DMS114 treated with DMSO at 0.1 percent for 48 hours (cell line): Measurements from ENCODE around the gene CCDC57.
"Not testable (repeated sequence)": the region's sequence is repeated elsewhere in the genome, so short reads cannot be mapped to it uniquely, and the experiment has no call there.

Source experiments
- DNase-seq: peaks from one replicate; lab custom pipeline; 2025; ENCODE audit not compliant: unreplicated experiment; lab: John Stamatoyannopoulos, UW

Gene CCDC57

GRCh38 chr17:82212331-82213250 lies at the start of gene CCDC57:
Gene CCDC57 (minus strand): TSS chr17:82212842. CDS start chr17:82201944, 10,898 bp downstream.
- peak; percentile 17 for DNase-seq

GRCh38 chr17:82262344-82262743 lies 49.7 kb upstream of the CCDC57 start:
- DNase-seq = no peak

GRCh38 chr17:82259972-82260961 lies 47.6 kb upstream of the CCDC57 start:
- DNase-seq = not testable (repeated sequence)

- DNase-seq = no peak
Observed at GRCh38 chr17:82258555-82258954, 45.9 kb upstream of the CCDC57 start.

GRCh38 chr17:82257473-82257872 lies 44.8 kb upstream of the CCDC57 start:
- DNase-seq = no peak

- no peak for DNase-seq
Observed at GRCh38 chr17:82256242-82256885, 43.7 kb upstream of the CCDC57 start.

- DNase-seq = no peak
Observed at GRCh38 chr17:82255402-82255972, 42.8 kb upstream of the CCDC57 start.

- DNase-seq = not testable (repeated sequence)
Observed at GRCh38 chr17:82254746-82255145, 42.1 kb upstream of the CCDC57 start.

- not testable (repeated sequence) for DNase-seq
Observed at GRCh38 chr17:82254096-82254495, 41.5 kb upstream of the CCDC57 start.

GRCh38 chr17:82253179-82253544 lies 40.5 kb upstream of the CCDC57 start:
- no peak for DNase-seq

- DNase-seq = no peak
Observed at GRCh38 chr17:82252511-82253178, 40.0 kb upstream of the CCDC57 start.

- no peak for DNase-seq
Observed at GRCh38 chr17:82250868-82251500, 38.3 kb upstream of the CCDC57 start.

- no peak for DNase-seq
Observed at GRCh38 chr17:82249896-82250581, 37.4 kb upstream of the CCDC57 start.

- no peak for DNase-seq
Observed at GRCh38 chr17:82248815-82249674, 36.4 kb upstream of the CCDC57 start.

- no peak for DNase-seq
Observed at GRCh38 chr17:82247856-82248671, 35.4 kb upstream of the CCDC57 start.

GRCh38 chr17:82247182-82247823 lies 34.7 kb upstream of the CCDC57 start:
- no peak for DNase-seq
